ENCODE measurements around the gene TNS1.

The TNS1 gene

DNA sequence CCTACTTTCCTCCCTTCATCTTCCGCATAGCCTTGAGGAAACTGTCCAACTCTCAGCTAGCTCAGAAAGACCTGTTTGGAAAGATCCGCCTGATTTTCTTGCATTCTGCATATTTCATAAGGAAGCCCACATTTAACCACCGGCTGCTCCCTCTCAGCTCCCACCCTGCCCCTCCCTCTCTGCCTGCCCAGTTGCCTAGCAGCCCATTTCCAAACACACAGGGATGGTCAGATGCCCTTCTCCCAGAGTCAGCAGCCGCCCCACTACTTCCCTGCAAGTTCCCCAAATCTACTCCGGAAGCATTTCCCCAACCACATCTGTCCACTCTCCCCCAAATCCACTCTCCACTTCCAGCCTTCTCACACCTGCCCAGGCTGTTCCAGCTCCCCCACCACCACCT lies 96.0 kb downstream of the TNS1 start:
- no peak for DNase-seq

DNA sequence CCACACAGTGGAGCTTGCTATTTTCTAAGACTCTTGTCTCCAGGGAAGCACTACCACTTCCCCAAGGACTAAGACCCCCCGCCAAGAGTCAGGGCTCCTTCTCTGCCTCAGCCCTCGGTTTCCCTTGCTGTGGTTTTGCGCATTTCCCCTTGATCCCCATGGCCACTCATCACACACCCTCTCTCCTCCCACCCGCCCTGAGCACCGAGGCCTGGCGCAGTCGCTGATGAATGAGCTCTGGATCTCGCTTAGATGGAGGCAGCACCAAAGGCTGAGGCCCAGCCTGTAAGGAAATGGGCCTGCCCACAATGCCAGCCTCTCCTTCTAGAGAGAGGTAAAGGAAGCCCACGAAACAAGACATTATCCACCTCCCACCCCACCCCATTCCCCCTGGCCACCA lies 96.9 kb downstream of the TNS1 start:
- no peak for DNase-seq

DNA sequence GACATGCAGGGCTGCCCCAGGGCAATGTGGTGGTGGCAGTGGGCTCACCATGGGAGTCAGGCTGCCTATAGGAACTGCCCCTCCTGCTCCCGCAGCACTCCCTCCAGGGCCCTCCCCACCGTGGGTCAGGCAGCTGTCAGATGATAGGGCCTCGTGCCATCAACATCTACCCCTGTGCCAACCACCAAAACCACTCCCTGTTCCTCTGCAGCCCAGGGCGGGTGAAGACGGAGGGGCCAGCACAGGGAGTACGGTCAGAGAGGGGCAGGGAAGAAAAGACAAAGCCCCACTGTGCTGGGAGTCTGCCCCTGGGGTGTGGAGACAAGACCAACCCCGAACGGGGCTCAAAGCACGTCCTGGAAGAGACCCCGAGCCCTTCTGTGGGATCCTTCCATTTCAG lies 97.4 kb downstream of the TNS1 start:
- DNase-seq: no peak

DNA sequence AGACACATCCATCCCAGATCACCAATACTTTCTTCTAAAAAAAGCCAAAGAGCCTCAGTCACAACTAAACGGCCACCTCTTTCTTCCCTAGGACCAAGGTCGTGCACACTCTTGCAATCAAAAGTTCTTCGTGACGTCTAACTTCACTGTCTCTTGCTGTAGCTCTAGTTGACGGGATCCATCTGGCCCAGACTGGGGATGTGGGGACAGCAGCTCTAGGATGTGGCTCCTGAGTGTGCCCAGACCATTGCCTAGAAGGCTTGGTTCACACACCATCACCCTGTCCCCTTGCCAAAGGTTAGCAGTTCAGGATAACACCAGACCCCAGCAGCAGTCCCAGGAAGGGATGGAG lies 98.2 kb downstream of the TNS1 start:
- DNase-seq: no peak

DNA sequence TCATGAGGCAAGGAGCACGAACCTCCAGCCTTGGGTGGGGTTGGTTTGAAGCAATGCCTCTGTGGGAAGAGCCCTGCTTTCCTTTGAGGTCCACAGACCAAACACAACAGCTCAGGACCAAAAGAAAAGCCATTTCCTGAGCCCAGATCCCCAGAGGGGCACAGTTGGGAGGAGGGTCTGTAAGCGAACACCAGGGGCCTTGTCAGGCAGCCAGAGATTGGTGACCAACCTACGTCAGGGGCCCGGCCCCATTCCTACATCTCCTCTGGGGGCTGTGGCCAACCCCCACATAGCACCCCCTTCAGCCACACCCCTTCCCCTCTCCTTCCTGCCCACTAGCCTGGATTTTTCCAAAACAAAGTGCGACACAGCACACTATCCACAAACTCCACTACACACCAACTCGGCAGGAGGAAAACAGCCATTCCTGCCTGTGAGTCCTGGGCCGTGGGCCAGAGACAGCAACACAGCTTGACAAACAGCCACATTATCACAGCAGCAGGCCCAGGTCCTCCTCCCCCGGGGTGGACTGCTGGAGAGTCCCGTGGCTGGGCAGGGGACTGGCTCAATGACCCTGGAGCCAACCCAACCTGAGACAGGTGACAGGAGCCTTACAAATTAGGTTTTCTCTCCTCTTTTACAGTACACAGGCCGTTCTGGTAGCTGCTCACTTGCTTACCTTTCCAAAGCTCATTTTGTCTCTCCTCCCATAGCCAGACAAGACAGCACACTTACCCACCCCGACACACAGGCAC lies 98.8 kb downstream of the TNS1 start:
- no peak for DNase-seq

DNA sequence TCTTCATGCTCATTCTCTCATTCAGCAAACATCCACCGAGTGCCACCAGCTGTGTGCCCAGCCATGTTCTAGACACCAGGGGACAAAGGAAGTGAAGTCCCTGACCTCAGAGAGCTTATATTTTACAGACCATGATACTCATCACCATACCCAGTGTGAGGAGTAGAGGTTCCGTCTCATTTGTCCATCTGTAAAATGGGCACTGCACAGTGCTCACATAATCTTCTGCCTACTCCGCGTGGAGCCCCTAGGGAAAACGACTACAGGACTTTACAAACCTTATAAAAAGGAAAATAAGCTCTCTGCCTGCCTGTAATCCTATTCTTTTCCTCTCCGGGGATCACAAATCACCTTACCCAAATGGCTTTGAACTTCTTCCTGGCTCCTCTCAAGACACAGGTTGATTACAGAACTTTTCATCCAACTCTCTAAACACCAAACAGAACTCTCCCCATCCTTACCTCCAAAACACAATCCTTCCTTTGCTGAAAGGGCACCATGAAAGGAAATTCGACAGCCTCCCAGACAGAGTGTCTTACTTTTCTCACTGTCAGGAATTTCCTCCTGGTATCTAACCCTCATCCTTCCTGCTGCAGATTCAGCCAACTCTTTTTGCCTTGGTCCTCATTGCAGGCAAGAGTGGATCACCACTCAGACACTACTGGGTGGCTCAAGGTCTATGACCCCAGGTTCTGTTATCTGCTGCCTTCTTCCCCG lies 99.5 kb downstream of the TNS1 start:
- no peak for DNase-seq

DNA sequence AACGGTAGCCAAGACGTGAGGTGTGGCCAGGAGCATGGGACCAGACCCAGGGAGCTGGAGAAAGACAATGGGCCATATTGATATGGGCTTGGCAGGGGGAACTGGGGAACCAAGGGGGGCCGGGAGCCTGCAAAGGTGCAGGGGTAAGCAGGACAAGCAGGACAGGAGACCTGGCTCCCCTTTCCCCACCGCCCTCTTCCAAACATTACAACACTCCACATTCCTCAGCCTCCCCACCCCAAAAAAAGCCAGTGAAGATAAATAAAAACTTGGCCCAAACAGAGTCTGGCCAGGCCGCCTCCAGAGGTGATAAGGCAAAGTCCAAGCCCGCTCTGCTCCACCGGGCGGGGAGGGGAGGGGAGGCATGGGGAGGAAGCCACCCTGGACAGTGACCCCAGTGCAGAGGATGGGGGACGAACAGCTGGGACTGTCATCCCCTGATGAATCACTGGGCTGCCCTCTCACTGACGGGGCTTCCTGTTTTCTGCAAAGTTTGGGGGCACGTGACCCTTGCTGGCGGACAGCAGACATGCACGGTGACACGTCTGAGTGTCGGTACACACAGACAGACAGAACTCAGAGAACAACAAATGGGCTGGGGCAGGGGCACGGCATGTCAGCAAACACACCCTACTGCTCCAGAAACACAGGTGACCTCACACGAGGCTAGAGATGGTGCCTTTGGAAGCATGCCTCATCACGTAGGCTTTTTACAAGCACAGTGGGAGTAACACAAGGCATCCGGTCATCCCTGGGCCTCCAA lies 100.2 kb downstream of the TNS1 start:
- no peak for DNase-seq

DNA sequence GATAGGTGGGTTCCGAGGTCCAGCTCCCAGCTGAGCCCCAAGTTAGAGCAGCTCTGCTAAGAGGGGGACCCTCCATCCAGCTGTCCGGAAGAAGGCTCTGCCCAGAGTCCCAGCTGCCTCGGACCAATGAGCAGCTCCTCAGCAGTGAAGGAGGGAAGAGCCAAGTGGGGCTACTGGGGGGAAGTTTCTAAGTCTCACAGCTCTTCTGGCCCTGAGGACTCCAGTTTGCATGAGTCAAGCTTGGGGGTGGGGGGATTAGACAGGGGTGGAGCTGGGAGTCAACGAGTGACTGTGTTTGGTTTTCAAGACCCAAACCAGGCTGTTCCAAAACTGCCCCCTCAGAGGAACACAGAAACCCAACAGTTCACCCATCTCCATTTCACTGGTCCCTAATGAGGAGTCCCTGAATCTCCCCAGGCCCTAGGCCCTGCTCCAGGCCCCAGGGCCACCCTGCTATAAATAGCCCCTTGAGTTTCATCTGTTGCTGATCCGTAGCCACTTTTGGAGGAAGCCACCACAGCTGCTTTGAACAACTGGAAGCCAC lies 100.9 kb downstream of the TNS1 start:
- DNase-seq: no peak

DNA sequence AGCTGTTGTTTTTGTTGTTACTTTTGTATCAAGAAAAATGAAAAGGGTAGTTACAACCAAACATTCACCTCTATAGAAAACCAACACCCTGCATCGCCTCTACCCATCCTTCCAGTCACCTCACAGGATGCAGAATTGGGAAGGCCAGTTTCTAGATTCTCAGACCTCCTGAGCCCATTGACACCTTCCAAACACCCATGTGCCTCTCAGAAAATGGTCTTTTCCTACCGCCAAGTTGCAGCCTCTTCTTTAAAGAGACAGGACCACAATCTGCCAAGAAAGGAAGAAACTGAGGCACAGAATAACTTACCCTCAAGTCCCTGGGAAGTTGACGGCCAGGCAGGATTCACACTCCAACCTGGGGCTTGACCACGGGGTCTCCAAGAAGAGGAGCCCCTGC lies 101.4 kb downstream of the TNS1 start:
- no peak for DNase-seq

DNA sequence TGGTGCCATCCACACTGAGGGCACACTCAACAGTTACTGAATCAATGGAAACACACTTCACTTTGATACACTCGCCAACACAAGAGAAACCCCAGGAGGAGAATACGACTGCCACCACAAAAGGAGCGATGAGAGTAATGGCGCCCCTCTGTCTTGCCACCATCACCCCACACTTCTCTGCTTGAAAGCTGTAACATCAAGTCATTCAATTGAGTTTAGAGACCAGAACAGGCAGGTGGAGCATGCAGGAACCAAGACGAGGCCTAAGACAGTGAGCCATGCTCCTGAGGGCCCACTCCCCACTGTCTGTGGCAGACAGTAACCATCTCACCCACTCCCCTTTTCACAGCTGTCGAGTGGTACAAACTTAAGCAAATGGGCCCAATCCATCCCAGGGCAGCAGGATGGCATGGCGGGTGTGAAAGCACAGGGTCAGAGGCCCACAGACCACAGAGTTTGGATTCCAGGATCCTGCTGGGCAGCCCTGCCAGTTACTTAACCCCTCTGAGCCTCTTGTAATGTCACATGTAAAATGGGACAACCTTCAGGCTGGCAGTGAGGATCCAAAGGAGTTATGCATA lies 101.9 kb downstream of the TNS1 start:
- DNase-seq: no peak

DNA sequence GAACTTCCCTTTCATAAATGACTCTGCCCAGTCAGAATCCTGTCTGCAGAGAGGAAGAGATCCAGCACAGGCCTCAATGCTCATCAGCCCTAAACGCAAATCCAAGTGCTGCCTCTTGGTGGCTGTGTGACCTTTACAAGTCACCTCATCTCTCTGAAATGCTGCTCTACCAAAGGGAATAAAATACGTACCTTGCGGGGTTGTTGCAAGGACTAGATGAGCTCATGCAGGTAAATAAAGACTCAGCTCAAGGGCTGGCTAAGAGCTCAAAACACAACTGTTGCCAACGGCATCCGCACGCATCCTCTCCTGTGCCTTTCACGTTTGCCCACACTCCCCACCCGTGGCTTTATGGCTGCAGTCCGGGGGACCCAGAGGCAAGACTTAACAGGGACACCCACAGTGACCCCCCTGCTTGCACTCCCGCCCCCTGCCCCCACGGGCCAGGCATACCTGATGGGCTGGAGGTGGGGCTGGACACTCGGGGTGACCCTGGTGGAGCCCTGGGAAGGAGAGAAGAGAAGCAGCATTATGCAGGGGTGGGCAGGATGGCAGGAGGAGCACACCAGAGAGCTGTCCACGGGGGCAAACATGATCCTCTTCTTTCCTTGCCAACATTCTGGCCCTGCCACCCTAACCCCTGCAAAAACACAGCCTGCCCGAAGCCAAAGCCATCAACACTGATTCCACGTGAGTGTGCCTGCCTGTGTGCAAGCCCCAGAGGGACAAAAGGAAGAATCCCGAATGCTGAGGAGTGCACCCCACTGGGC lies 102.6 kb downstream of the TNS1 start:
- no peak for DNase-seq

DNA sequence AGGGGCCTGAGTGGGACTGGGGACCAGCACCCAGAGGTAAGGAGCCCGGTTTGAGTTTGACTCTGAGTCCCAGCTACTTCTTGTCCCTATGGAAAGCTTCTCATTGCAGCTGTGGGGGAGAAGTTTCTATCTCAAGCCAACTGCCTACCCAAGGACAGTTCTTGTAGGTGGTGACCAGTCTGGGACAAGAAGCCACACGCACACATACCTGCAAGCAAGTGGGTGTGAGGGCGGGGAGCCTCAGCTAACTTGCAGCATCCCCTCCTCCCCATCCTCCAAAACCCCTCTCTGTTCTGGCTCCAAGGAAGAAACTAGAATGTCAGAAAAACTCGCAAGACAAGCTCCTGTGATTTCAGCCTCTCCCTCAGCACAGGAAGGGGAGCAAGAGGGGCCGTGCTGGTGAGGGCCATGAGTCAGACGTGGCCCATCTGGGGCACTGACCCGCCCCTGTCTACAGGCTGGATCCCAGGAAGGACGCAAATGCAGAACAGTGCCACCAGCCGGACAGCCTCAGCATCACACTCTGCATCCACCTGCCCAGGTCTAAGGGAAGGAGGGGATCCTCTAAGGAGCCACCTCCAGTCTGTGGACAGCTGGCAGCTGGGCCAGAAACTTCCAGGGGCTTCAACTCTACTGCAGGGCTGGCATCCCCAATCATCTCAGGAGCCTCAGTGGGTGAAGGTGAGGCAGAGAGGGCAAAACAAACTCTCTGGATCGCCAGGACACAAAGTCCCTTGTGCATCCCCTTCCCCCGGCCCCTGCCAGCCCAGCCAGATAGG lies 103.4 kb downstream of the TNS1 start:
- DNase-seq: no peak

DNA sequence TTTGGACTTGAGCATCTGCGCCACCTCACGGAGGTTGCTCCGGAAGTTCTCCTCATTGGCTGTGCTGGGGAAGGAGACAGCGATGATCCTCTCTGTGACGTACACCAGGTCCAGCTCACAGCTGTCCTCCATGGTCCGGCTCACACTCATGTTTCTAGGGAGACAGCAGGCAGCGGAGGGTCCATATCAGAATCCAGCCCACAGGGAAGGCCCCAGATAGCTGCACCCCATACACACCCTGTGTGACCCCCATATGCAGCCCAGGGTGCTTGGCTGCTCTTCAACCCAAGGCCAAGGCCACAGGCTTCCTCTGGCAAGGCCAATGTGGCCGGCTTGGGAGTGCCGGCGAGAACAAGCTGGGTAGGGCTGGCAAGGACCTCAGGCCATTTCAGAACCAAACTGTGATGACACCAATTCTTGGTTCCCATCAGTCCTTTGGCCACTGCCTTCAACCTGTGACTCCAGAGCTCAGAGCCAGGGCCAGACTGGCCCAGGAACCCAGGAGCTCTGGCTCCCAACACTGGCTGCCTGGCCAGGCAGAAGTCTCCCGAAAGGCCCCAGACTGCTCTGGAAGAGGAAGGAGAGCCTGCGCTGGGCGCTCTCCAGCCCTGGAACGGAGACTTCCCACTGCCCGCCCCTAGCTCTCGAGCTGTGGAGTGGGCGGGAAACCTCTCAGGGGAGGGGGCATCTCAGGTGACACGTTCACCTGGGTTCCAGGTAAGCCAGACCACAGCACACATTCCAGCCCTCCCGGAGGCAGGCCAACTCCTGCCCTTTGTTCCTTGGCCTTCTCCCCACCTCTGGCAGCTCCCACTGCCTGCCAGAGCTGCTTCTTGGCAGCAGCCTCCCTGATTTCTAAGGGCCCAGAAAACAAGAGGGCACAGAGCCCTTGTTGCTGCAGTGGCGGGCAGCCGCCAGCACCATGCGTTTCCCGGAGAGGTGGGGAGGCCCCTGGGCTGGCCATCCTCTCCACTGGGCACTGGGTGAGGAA lies 104.7 kb downstream of the TNS1 start:
- no peak for DNase-seq

DNA sequence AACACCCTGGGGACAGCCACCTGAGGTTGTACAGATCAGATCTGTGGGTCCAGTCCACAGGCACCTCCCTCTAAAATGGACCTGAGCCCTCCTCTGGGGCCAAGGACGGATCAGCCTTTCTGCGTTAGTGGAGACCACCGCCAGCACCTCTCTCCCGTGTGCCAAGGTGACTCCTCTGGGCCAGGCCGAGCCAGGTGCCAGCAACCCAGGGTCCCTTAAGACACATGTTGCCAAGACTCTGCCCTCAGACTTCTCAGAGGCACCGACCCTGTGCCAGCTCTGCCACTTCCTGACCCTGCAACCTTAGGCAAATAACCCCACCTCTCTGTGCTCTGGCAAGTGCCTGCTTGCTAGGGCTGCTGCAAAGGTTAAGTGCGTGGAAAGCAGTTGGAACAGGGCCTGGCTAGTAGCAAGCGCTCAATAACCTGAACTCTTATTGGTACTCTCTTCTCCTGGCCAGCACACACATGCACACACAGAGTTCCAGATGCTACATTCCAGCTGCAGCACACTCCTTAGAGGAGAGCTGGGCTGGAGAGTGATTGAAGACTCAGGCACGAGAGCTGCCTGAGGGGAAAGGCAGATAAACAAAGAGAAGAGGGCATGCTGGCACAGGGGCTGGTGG lies 105.6 kb downstream of the TNS1 start:
- no peak for DNase-seq

DNA sequence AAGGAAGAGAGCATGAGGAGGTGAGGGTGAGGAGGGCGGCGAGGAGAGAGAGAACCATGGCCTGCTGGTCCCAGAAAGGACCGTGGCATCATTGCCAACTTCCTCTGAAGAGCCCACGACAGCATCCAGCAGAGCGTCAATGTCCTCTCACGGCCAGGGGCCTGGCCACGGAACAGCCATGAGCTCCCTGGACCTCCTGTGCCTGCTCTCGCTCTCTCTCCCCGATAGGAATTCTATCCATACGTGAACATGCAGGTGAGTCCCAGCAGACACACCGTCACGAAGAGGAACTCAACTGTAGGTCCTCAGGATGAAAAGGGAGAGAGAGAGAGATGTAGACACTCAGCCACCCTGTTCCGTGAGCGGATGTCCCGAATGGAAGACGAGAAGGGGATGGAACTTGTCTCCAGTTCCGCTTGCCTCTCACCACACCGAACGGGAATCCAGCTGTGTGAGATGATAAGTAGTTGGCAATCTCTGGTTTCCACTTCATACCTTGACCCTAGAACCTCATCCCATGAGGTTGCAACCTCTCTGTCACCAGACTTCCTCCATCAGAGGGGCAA lies 107.6 kb downstream of the TNS1 start:
- DNase-seq: no peak

DNA sequence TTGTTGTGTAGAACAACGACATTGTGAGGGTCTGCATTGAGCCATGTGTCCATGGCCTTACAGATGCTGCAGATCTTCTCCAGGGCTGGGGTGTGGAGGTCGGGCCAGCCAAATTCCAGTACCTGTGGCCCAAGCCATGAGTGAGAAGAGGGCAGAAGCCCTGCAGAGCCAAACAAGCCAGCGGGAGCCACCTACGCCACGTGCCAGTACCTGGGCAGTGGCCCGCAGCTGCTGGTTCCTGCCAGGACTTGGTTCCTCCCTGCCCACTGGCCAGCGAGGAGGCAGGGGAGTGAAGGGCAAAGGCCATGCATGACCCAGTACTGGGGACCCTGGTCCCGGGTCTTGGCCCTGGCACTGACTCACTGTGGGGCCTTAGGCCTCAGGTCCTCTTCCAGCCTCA lies 109.4 kb downstream of the TNS1 start:
- no peak for DNase-seq

DNA sequence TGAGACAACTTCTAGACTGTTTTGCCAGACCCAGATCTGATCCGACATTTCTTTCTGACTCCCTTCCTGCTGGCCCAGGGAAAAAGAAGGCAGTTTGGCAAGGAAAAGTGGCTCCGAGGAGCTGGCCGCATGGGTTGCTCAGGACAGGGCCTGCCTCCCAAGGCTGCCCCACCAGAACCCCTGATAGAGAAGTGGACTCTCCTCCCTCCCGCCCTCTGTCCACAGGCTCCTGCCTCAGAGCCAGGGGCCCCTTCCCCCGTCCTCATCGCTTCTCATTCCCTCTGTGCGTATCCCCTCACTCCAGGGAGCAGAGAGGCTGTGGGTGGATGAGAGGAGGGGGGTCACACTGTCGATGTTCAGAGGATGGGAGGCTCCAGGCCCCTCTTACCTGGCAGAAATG lies 110.2 kb downstream of the TNS1 start:
- no peak for DNase-seq

DNA sequence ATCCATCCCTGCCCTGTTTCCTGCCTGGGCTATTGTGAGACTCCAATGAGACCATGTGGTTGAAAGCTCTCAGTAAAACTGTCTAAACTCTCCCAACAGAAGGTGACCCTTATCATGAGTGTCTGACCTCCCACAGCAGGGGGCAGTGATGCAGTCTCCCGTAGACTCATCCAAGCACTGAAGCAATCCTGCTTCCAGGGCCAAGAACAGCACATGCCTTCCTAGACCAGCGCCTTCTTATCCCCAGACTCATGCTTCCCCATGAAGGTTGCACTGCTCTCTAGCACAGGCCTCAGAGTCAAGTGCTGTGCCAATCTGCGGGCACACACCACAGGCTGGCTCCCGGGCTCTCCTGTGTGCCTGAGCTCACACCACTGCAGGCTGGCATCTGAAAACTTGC lies 112.3 kb downstream of the TNS1 start:
- no peak for DNase-seq

DNA sequence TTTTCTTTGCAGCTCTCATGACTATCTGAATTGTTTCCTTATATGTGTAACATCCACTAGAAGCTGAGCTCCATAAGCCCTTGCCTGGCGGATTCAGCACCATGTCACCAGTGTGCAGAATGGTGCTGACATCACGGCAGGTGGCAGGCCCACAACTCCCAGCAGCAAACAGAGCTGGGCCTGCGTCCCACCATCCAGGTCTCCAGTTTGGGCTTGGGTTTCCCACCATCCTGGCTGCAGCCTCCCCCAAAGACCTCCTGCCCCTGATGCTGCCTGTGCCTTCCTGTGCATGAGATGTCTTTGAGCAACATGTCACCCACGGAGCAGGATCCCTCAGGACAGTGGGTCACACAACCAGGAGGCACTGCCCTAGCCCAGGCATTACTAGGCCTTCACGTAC lies 113.1 kb downstream of the TNS1 start:
- no peak for DNase-seq

All from NCI-H2227 treated with DMSO at 0.1 percent for 48 hours (cell line).